SK-N-SH (cell line): ENCODE measurements around the gene DEGS1.

ENCODE experiments used
- CTCF ChIP-seq: fragments of 200-600 bp; sonication (generic); IDR thresholded peaks from 2 replicates; pipeline ENCODE4 v1.6.1; 2017; ENCODE audit warnings: antibody characterized with exemption, mild to moderate bottlenecking, moderate library complexity
- EP300 ChIP-seq, 2 experiments: IDR thresholded peaks; 2 replicates each; pipeline versions ENCODE4 v1.4.0 to v1.6.1; 2012; ENCODE audit warnings: borderline replicate concordance in 1 of 2, low read depth in 1 of 2, low read length in 1 of 2
- FOXJ3 ChIP-seq: sonication (generic); formaldehyde crosslinking; IDR thresholded peaks from 2 replicates; pipeline ENCODE4 v1.5.1; 2020; ENCODE audit warnings: mild to moderate bottlenecking, missing genetic modification reagents
- MAX ChIP-seq: IDR thresholded peaks from 2 replicates; pipeline ENCODE4 v1.4.0; 2012; ENCODE audit warnings: low read depth
- NRF1 ChIP-seq: IDR thresholded peaks from 2 replicates; pipeline ENCODE4 v1.6.1; 2012; ENCODE audit warnings: low read depth, mild to moderate bottlenecking, low read length

- TF ChIP-seq CTCF, result no peak
- TF ChIP-seq EP300 (IDR thresholded peaks at IDR 0.05; ENCODE audit: borderline replicate concordance in 1 of 2, low read depth in 1 of 2, low read length in 1 of 2), result no peak
- TF ChIP-seq FOXJ3, result no peak
- no peak for TF ChIP-seq NRF1
- TF ChIP-seq MAX, result no peak
Observed at GRCh38 chr1:224223819-224224714, 41.0 kb downstream of the DEGS1 start.
